Measurements from ENCODE around the gene PCED1B. TPM values are rescaled to one million over a fixed set of nuclear protein-coding genes. Genes with fewer than 3 reads are reported as not detected.

The PCED1B gene
- total RNA-seq, 4 donors from 2014 or later, result 1.2 to 2.5 (median 2.3) TPM; not detected in 1

DNA sequence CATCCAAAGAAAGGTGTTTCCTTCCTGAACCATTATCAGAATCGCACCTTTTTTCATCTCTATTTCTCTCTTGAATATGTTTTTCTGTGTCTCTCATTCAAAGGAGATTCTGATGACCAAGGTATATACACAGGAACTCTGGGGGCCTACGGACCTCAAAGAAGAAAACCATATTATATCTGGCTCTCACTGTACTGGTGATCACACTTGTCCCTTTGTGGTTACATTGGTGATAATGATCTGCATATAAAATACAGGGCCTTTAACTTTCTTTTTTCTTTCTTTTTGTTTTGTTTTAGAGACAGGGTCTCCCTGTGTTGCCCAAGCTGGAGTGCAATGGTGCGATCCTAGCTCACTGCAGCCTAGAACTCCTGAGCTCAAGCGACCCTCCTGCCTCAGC, 185.5 kb downstream of the PCED1B start:
- DNase-seq, result no peak
- no peaks in the 10 kb centered on the region for H3K36me3 ChIP-seq
- H3K4me3 ChIP-seq, result no peak overlapping the region
- no peaks in the 10 kb centered on the region for H3K27me3 ChIP-seq
- WGBS, 2 donors, result 89 to 90% methylated on average over 4 of the region's 4 CpGs
- H3K9me3 ChIP-seq, result no peaks in the 10 kb centered on the region
- peaks cover 0 to 9% (median 3%) of the 10 kb centered on the region in 3 donors for H3K4me1 ChIP-seq
- no peak overlapping the region for H3K27ac ChIP-seq
- intact Hi-C loops (cut with DNase I), result no loop called here
- TF ChIP-seq, protein P1, sequence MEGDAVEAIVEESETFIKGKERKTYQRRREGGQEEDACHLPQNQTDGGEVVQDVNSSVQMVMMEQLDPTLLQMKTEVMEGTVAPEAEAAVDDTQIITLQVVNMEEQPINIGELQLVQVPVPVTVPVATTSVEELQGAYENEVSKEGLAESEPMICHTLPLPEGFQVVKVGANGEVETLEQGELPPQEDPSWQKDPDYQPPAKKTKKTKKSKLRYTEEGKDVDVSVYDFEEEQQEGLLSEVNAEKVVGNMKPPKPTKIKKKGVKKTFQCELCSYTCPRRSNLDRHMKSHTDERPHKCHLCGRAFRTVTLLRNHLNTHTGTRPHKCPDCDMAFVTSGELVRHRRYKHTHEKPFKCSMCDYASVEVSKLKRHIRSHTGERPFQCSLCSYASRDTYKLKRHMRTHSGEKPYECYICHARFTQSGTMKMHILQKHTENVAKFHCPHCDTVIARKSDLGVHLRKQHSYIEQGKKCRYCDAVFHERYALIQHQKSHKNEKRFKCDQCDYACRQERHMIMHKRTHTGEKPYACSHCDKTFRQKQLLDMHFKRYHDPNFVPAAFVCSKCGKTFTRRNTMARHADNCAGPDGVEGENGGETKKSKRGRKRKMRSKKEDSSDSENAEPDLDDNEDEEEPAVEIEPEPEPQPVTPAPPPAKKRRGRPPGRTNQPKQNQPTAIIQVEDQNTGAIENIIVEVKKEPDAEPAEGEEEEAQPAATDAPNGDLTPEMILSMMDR (IDR thresholded peaks at IDR 0.05), result no peak
- no peak for TF ChIP-seq POLR2A (IDR thresholded peaks at IDR 0.05)

DNA sequence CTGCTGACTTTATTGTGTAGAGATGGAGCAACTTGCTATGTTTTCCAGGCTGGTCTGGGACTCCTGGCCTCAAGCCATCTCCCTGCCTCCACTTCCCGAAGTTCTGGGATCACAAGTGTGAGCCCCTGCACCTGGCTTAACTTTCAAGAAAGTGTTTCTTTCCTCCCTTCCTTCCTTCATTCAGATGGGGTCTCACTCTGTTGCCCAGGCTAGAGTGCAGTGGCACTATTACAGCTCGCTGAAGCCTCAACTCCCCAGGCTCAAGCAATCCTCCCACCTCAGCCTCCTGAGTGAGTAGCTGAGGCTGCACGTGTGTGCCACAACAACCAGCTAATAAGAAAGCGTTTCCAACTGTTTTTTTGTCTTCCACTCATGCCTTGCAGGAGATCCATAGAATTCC, 186.0 kb downstream of the PCED1B start:
- Histone ChIP-seq H3K27me3 (no peaks in the 10 kb centered on the region), H3K9me3 (no peaks in the 10 kb centered on the region), H3K36me3 (no peaks in the 10 kb centered on the region), H3K4me3 (no peak overlapping the region), H3K27ac (no peak overlapping the region), H3K4me1 (peaks cover 0 to 9% (median 3%) of the 10 kb centered on the region in 3 donors)
- intact Hi-C loops (cut with DNase I), result no loop called here
- WGBS, 2 donors, result 90 to 100% methylated on average over 4 of the region's 4 CpGs
- TF ChIP-seq, protein P1 (IDR thresholded peaks at IDR 0.05), result no peak
- no peak for TF ChIP-seq POLR2A (IDR thresholded peaks at IDR 0.05)
- no peak for DNase-seq

DNA sequence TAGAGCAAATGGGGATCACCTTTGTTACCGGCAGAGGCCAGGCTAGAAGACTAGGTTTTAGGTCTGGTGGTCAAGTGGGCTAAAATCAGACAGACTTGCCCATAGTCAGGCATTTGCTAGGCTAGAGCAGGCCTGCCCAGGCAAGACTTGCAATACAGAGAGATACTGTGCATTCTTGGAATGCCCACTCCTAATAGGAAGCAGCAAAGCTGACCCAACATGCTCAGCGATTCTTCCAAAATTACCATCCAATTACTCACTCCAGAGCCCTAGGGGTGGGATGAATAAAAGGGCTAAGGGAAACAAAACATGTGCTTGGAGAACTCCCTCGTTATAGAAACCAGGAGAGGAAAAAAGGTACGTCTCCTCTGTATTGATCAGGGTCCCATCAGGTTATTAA, 188.2 kb downstream of the PCED1B start:
- peak overlapping the region in 2 of 4 donors; percentile 3 to 11 for H3K27ac ChIP-seq
- intact Hi-C loops (cut with DNase I), result no loop called here
- TF ChIP-seq, protein P1 (IDR thresholded peaks at IDR 0.05), result no peak
- TF ChIP-seq POLR2A (IDR thresholded peaks at IDR 0.05), result no peak

DNA sequence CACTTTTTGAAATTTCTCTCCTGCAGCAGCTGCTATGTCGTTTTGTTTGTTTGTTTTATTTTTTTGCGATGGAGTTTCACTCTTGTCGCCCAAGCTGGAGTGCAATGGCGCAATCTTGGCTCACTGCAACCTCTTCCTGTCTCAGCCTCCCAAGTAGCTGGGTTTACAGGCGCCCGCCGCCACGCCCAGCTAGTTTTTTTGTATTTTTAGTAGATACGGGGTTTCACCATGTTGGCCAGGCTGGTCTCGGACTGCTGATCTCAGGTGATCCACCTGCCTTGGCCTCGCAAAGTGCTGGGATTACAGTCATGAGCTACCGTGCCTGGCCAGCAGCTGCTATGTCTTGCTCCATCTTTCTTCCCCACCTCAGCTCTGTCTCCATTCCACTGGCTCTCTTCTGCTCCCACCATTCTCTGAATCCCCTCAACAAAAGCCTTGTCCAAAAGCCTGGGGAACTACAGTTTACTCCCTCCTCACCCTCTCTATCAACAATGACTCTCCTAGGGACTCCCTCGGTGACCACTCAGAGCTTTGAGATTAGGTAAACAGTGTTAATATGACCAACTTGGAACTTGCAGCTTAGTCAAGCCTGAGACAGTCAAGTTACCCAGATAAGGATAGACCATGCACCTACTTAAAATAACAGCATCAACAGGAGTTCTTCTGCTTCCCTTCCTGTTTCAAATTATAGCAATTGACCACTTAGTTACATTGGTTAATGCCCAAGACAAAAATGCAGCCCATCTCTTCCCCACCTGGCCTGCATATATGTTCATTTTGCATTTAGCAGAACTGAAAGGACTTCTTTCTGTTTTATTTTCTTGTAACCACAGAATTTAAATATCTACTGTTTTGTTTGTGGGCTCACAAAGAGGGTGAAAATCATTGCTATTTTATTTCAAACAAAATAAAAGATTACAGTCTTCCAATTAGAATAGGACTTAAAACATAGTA, 189.4 kb downstream of the PCED1B start:
- no peak for DNase-seq
- no peak overlapping the region for H3K4me3 ChIP-seq
- intact Hi-C loops (cut with DNase I), result no loop called here
- peaks cover 0 to 22% (median 7%) of the 10 kb centered on the region in 3 donors for H3K4me1 ChIP-seq
- no peaks in the 10 kb centered on the region for H3K9me3 ChIP-seq
- no peaks in the 10 kb centered on the region for H3K36me3 ChIP-seq
- no peak for TF ChIP-seq POLR2A (IDR thresholded peaks at IDR 0.05)
- TF ChIP-seq, protein P1 (IDR thresholded peaks at IDR 0.05), result no peak
- no peaks in the 10 kb centered on the region for H3K27me3 ChIP-seq
- 77 to 81% methylated on average over 13 of the region's 13 CpGs for WGBS, 2 donors
- peak overlapping the region in 1 of 4 donors; percentile 7 for H3K27ac ChIP-seq

More for the DNA sequence above, 188.2 kb downstream of the PCED1B start:
- Histone ChIP-seq H3K4me3 (no peak overlapping the region), H3K9me3 (no peaks in the 10 kb centered on the region), H3K27me3 (no peaks in the 10 kb centered on the region), H3K4me1 (peaks cover 0 to 11% (median 3%) of the 10 kb centered on the region in 3 donors), H3K36me3 (no peaks in the 10 kb centered on the region)
- no peak for DNase-seq
- WGBS, 2 donors, result 51 to 55% methylated on average over 4 of the region's 4 CpGs

DNA sequence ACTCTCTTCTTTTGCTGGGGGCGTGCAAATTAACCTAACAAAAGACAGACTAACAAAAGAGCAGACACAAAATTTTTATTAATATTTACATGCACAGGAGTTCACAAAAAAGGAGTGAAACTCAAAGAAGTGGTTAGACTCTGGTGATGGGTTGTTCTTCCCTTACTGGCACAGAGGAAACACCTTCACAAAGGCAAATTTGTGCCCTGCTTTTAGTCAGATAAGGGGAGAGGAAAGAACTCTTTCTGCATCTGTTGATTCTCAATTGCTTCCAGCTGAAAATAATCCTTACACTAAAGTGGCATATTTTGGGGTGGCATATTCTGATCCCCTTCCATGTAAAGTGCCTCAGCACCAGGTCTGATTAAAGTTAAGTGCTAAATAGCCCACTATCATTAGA, 190.5 kb downstream of the PCED1B start:
- no peaks in the 10 kb centered on the region for H3K9me3 ChIP-seq
- H3K27me3 ChIP-seq, result no peaks in the 10 kb centered on the region
- no peak overlapping the region for H3K27ac ChIP-seq
- TF ChIP-seq POLR2A (IDR thresholded peaks at IDR 0.05), result no peak
- TF ChIP-seq, protein P1 (IDR thresholded peaks at IDR 0.05), result no peak
- no peak for DNase-seq
- intact Hi-C loops (cut with DNase I), result no loop called here
- peaks cover 0 to 22% (median 7%) of the 10 kb centered on the region in 3 donors for H3K4me1 ChIP-seq
- 68 to 78% methylated on average over 1 of the region's 1 CpG for WGBS, 2 donors
- no peaks in the 10 kb centered on the region for H3K36me3 ChIP-seq
- no peak overlapping the region for H3K4me3 ChIP-seq
